HEK293T (cell line): ENCODE measurements around the gene MED31.

Experiments used
- CTCF ChIA-PET: fragments of 350-600 bp; formaldehyde crosslinking; extraction: SDS; loops from one replicate; lab custom pipeline; 2021; ENCODE audit warnings: antibody characterized with exemption, inconsistent platforms; lab: Yijun Ruan, JAX
- POLR2A ChIA-PET: fragments of 350-600 bp; formaldehyde crosslinking; extraction: SDS; loops from one replicate; lab custom pipeline; 2020; ENCODE audit warnings: antibody characterized with exemption, inconsistent platforms; lab: Yijun Ruan, JAX
- DNase-seq: peaks from one replicate; pipeline ENCODE4 v3.0.0; 2012; ENCODE audit warnings: mixed read lengths; ENCODE audit errors: extremely low spot score
- ARNT ChIP-seq: fragments of 450-650 bp; IDR thresholded peaks from 2 replicates; pipeline ENCODE4 v1.6.1; 2017; ENCODE audit warnings: mild to moderate bottlenecking
- BHLHE40 ChIP-seq: fragments of 450-650 bp; IDR thresholded peaks from 2 replicates; pipeline ENCODE4 v1.6.1; 2016; ENCODE audit warnings: mild to moderate bottlenecking, moderate library complexity, borderline replicate concordance
- CTBP1 ChIP-seq: fragments of 450-650 bp; IDR thresholded peaks from 2 replicates; pipeline ENCODE4 v1.6.1; 2016; ENCODE audit warnings: borderline replicate concordance
- ELF4 ChIP-seq: fragments of 450-650 bp; IDR thresholded peaks from 2 replicates; pipeline ENCODE4 v1.6.1; 2017; ENCODE audit warnings: antibody characterized with exemption
- FOXA1 ChIP-seq: fragments of 450-650 bp; IDR thresholded peaks from 2 replicates; pipeline ENCODE4 v1.6.1; 2016; ENCODE audit warnings: mild to moderate bottlenecking
- FOXK2 ChIP-seq: fragments of 450-650 bp; IDR thresholded peaks from 2 replicates; pipeline ENCODE4 v1.6.1; 2016; ENCODE audit warnings: mild to moderate bottlenecking
- FOXM1 ChIP-seq: fragments of 450-650 bp; IDR thresholded peaks from 2 replicates; pipeline ENCODE4 v1.6.1; 2017; ENCODE audit warnings: mild to moderate bottlenecking, borderline replicate concordance
- HDGF ChIP-seq: fragments of 450-650 bp; IDR thresholded peaks from 2 replicates; pipeline ENCODE4 v1.6.1; 2017; ENCODE audit warnings: antibody characterized with exemption, borderline replicate concordance
- L3MBTL2 ChIP-seq: fragments of 450-650 bp; conservative IDR thresholded peaks from 2 replicates; pipeline ENCODE4 v1.6.1; 2016; ENCODE audit warnings: mild to moderate bottlenecking
- LEF1 ChIP-seq: fragments of 450-650 bp; IDR thresholded peaks from 2 replicates; pipeline ENCODE4 v1.6.1; 2017; ENCODE audit warnings: mild to moderate bottlenecking, borderline replicate concordance
- NFRKB ChIP-seq: fragments of 450-650 bp; IDR thresholded peaks from 2 replicates; pipeline ENCODE4 v1.6.1; 2016; ENCODE audit warnings: mild to moderate bottlenecking, moderate library complexity
- SP1 ChIP-seq: fragments of 450-650 bp; IDR thresholded peaks from 2 replicates; pipeline ENCODE4 v1.6.1; 2017
- SUZ12 ChIP-seq: fragments of 450-650 bp; IDR thresholded peaks from 2 replicates; pipeline ENCODE4 v1.6.1; 2016; ENCODE audit warnings: mild to moderate bottlenecking
- TARDBP ChIP-seq: fragments of 450-650 bp; IDR thresholded peaks from 2 replicates; pipeline ENCODE4 v1.6.1; 2016
- ZNF384 ChIP-seq: fragments of 450-650 bp; IDR thresholded peaks from 2 replicates; pipeline ENCODE4 v1.6.1; 2016
- TF ChIP-seq, protein P1 (sequence below): fragments of 450-650 bp; IDR thresholded peaks from 2 replicates; pipeline ENCODE4 v1.6.1; 2016

MED31 gene

GRCh38 chr17:6641247-6641863, 10.1 kb downstream of the MED31 start:
- 0 out of 2 replicates have a peak, but pooled peaks have one; percentile 2 for TF ChIP-seq L3MBTL2
- no peak for TF ChIP-seq ELF4
- DNase-seq, result no peak
- ChIA-PET POLR2A (interaction anchor here (1.9 to 2.2 kb wide), 2 partner anchors 9 to 12 kb away, joined by 8 to 12 read pairs; partner anchors contain the start of genes C17orf100 and MED31), CTCF (no interaction called here)

DNA sequence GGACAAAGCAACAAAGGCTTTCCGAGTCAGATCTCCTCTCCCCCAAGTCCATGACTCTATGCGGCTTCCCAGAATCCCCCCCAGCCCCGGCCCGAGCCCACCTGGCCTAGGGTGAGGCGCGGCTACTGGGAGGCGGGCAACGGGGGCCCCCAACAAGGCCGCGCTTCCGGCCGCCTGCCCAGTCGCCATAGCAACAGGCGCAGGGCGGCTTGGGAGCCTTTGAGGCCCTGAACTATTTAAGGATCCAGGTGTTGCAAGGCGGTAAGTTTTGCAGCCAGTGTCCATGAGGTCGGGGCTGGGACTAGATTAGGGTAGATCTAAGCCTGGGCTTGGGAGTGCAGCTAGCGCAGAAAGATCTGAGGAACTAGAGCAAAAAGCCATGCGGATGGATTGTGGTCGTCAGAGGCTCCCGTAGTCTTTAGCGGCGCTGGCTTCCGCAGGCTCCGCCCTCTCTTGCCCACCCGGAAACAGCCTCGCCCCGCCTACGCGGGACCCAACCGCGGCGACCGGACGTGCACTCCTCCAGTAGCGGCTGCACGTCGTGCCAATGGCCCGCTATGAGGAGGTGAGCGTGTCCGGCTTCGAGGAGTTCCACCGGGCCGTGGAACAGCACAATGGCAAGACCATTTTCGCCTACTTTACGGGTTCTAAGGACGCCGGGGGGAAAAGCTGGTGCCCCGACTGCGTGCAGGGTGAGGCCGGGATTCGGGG, 10.7 kb downstream of the MED31 start, which contains the start of the genes KIAA0753 and TXNDC17:
Gene KIAA0753, minus strand, starts transcription at position 176 of the 711 bp plus-strand sequence. CDS start 5,608 bp downstream, outside the sequence.
Gene TXNDC17, plus strand, starts transcription at position 525 of the 711 bp plus-strand sequence. Its CDS starts 23 bp downstream, at position 548.
- POLR2A ChIA-PET, result interaction anchor here (1.7 to 2.2 kb wide), 3 partner anchors 9 to 13 kb away, joined by 3 to 12 read pairs (median 8); partner anchors contain the start of genes C17orf100 and MED31
- no peak for TF ChIP-seq ARNT
- TF ChIP-seq ELF4, result peak; percentile 83
- no peak for TF ChIP-seq SP1
- no peak for TF ChIP-seq LEF1
- TF ChIP-seq L3MBTL2, result peak; percentile 81
- TF ChIP-seq SUZ12, result no peak
- TF ChIP-seq CTBP1, result no peak
- CTCF ChIA-PET, result no interaction called here
- DNase-seq, result peak; percentile 85

- TF ChIP-seq ZNF384 (no peak), CTBP1 (no peak), L3MBTL2 (no peak), ARNT (no peak), TARDBP (no peak), ELF4 (no peak), FOXK2 (no peak), BHLHE40 (no peak), FOXM1 (no peak), SUZ12 (no peak), LEF1 (no peak)
- TF ChIP-seq, protein P1, sequence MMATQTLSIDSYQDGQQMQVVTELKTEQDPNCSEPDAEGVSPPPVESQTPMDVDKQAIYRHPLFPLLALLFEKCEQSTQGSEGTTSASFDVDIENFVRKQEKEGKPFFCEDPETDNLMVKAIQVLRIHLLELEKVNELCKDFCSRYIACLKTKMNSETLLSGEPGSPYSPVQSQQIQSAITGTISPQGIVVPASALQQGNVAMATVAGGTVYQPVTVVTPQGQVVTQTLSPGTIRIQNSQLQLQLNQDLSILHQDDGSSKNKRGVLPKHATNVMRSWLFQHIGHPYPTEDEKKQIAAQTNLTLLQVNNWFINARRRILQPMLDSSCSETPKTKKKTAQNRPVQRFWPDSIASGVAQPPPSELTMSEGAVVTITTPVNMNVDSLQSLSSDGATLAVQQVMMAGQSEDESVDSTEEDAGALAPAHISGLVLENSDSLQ, result no peak
- CTCF ChIA-PET, result no interaction called here
- POLR2A ChIA-PET, result interaction anchor here (0.5 to 2.7 kb wide), 5 partner anchors 10 to 1154 kb away, joined by 3 to 9 read pairs (median 3); partner anchors contain the start of genes C17orf100, DERL2, MED31 and MIS12
- peak; percentile 40 for DNase-seq
Observed at GRCh38 chr17:6639586-6640535, 11.5 kb downstream of the MED31 start.

DNA sequence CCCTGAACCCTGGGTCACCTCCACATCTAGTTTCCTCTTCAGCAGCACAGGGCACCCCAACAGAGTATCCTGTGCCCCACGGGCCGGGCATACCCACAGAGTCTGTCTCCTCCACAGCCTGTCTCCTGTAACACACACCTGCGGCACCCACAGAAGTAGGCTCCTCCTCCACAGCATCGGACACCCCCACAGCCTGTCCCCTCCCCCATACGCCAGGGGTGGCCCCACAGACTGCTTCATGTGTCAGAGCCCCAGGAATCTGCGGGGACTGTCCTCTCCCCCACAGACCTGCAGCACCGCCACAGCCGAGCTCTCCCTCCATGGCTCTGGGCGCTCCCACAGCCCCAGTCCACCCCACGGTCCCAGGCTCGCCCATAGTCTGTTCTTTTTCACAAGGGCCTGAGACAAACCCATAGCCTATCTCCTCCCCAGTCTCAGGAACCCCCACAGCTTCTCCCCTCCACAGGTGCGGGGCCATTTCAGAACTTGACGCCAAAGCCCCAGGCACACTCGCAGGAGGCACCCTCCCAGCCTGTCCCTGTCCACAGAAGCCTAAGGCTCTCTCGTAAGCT, 12.3 kb downstream of the MED31 start:
- ChIA-PET CTCF (interaction anchor here (1.0 kb wide), 1 partner anchor 9 kb away, joined by 3 read pairs; no protein-coding TSS in a partner anchor), POLR2A (interaction anchor here (0.7 to 2.7 kb wide), 3 partner anchors 11 to 195 kb away, joined by 3 to 9 read pairs (median 3); partner anchors contain the start of genes C17orf100, MED31 and PIMREG)
- DNase-seq, result no peak
- TF ChIP-seq CTBP1 (no peak), ARNT (no peak), FOXK2 (no peak), FOXA1 (no peak), TARDBP (no peak), FOXM1 (no peak), HDGF (no peak), LEF1 (no peak), SP1 (no peak), L3MBTL2 (no peak), NFRKB (no peak)
- TF ChIP-seq, protein P1, result no peak

- DNase-seq, result no peak
- ChIA-PET POLR2A (interaction anchor here (2.7 kb wide), 1 partner anchor 13 kb away, joined by 9 read pairs; the partner anchor contains the start of genes C17orf100 and MED31), CTCF (interaction anchor here (1.0 kb wide), 1 partner anchor 10 kb away, joined by 3 read pairs; no protein-coding TSS in a partner anchor)
Observed at GRCh38 chr17:6638046-6638908, 13.1 kb downstream of the MED31 start.

More at GRCh38 chr17:6638046-6638908, 13.1 kb downstream of the MED31 start:
- no peak for TF ChIP-seq LEF1
- no peak for TF ChIP-seq HDGF
- no peak for TF ChIP-seq FOXA1
- no peak for TF ChIP-seq BHLHE40
- TF ChIP-seq ZNF384, result no peak
- no peak for TF ChIP-seq SUZ12
- no peak for TF ChIP-seq ARNT
- TF ChIP-seq TARDBP, result no peak
- TF ChIP-seq NFRKB, result no peak
- TF ChIP-seq L3MBTL2, result no peak
- TF ChIP-seq FOXM1, result no peak
- TF ChIP-seq FOXK2, result no peak
- no peak for TF ChIP-seq SP1
- TF ChIP-seq, protein P1, result no peak
- no peak for TF ChIP-seq CTBP1
